Ovary (tissue), 3 donors: ENCODE data around the gene TMEM182.

ENCODE experiments used
- EP300 ChIP-seq: sonication (generic); formaldehyde crosslinking; IDR thresholded peaks from one replicate; pipeline ENCODE4 v1.6.1; 2017; ENCODE audit warnings: antibody characterized with exemption
- POLR2A ChIP-seq: fragments of 450-650 bp; IDR thresholded peaks from one replicate; pipeline ENCODE4 v1.6.1; 2017; ENCODE audit warnings: antibody characterized with exemption, mild to moderate bottlenecking, moderate library complexity
- TF ChIP-seq, protein P1 (sequence below), 3 donors: fragments of 450-650 bp in 2 of 3; fragments of 200-600 bp in 1 of 3; IDR thresholded peaks; one replicate each; pipeline versions ENCODE4 v1.5.1 to v1.8.0; 2016 to 2022; ENCODE audit warnings: antibody characterized with exemption in 3 of 3, mild to moderate bottlenecking in 1 of 3
- donor health status: DM: no; HTN: no; CAD: no.

GRCh38 chr2:102784940-102785339 is 23.1 kb downstream of the TMEM182 start:
- TF ChIP-seq EP300 (no peak), POLR2A (no peak)
- TF ChIP-seq, protein P1, sequence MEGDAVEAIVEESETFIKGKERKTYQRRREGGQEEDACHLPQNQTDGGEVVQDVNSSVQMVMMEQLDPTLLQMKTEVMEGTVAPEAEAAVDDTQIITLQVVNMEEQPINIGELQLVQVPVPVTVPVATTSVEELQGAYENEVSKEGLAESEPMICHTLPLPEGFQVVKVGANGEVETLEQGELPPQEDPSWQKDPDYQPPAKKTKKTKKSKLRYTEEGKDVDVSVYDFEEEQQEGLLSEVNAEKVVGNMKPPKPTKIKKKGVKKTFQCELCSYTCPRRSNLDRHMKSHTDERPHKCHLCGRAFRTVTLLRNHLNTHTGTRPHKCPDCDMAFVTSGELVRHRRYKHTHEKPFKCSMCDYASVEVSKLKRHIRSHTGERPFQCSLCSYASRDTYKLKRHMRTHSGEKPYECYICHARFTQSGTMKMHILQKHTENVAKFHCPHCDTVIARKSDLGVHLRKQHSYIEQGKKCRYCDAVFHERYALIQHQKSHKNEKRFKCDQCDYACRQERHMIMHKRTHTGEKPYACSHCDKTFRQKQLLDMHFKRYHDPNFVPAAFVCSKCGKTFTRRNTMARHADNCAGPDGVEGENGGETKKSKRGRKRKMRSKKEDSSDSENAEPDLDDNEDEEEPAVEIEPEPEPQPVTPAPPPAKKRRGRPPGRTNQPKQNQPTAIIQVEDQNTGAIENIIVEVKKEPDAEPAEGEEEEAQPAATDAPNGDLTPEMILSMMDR (IDR thresholded peaks at IDR 0.05) = no peak
